H1 (cell line): ENCODE data around the gene SMC3. TPM values are rescaled to one million over a fixed set of nuclear protein-coding genes. Genes with fewer than 3 reads are reported as not detected.

Experiments used
- CTCF ChIA-PET: fragments of 300-600 bp; sonication (Branson Sonifier 250); formaldehyde crosslinking; loops from one replicate; lab custom pipeline; 2021; ENCODE audit not compliant: partially characterized antibody; lab: Charles Lee
- POLR2A ChIA-PET: fragments of 300-600 bp; sonication (Branson Sonifier 250); formaldehyde crosslinking; loops from one replicate; lab custom pipeline; 2021; ENCODE audit warnings: inconsistent platforms; ENCODE audit not compliant: partially characterized antibody; lab: Charles Lee
- DNase-seq, 2 experiments: peaks; one replicate each; pipeline versions ENCODE4 v3.0.0 to v3.0.0-alpha.2; 2010 to 2022; ENCODE audit warnings: low spot score in 2 of 2, low read depth in 1 of 2, mixed read lengths in 1 of 2
- FAIRE-seq: peaks from 2 replicates; lab custom pipeline; 2011; peaks lifted over from hg19 to GRCh38; lab: Jason Lieb, UNC
- H2AFZ ChIP-seq: 2 replicates; pipeline ENCODE4 v1.8.1; 2012; ENCODE audit warnings: low read length, inconsistent platforms
- H2AK5ac ChIP-seq: 2 replicates; pipeline ENCODE4 v1.6.1; 2013; ENCODE audit warnings: low read depth, low read length
- H2BK120ac ChIP-seq: replicated peaks from 2 replicates; pipeline ENCODE3; 2013; ENCODE audit warnings: low read depth, low read length, inconsistent platforms
- H2BK12ac ChIP-seq: 2 replicates; pipeline ENCODE4 v1.6.1; 2013; ENCODE audit warnings: low read depth, low read length
- H2BK15ac ChIP-seq: 2 replicates; pipeline ENCODE4 v1.6.1; 2013; ENCODE audit warnings: low read length
- H2BK20ac ChIP-seq: 2 replicates; pipeline ENCODE4 v1.6.1; 2013; ENCODE audit warnings: low read length
- H2BK5ac ChIP-seq: 2 replicates; pipeline ENCODE4 v1.6.1; 2013; ENCODE audit warnings: low read depth, low read length
- H3K14ac ChIP-seq: 2 replicates; pipeline ENCODE4 v1.6.1; 2013; ENCODE audit warnings: inconsistent platforms; ENCODE audit not compliant: insufficient read length
- H3K18ac ChIP-seq: 2 replicates; pipeline ENCODE4 v1.6.1; 2013; ENCODE audit warnings: low read length; ENCODE audit errors: extremely low read depth
- H3K23ac ChIP-seq: 2 replicates; pipeline ENCODE4 v1.6.1; 2013; ENCODE audit warnings: inconsistent platforms; ENCODE audit not compliant: insufficient read length
- H3K23me2 ChIP-seq: 2 replicates; pipeline ENCODE4 v1.6.1; 2013; ENCODE audit warnings: low read depth, low read length
- H3K27ac ChIP-seq: 2 replicates; pipeline ENCODE4 v1.6.1; 2011; ENCODE audit warnings: low read depth, low read length, inconsistent platforms
- H3K27me3 ChIP-seq, 4 experiments: replicated peaks in 1 of 4; 1 replicate in 1 of 4; 2 replicates in 3 of 4; pipeline versions ENCODE4 v1.6.1 to v1.8.1; 2011 to 2013; ENCODE audit warnings: low read length in 3 of 4, mild to moderate bottlenecking in 3 of 4, inconsistent platforms in 2 of 4, mixed read lengths in 2 of 4, moderate library complexity in 1 of 4; ENCODE audit not compliant: control insufficient read depth in 3 of 4, insufficient read depth in 3 of 4; ENCODE audit errors: extremely low read depth in 1 of 4
- H3K36me3 ChIP-seq, 4 experiments: 2 replicates each; pipeline versions ENCODE4 v1.6.1 to v1.8.1; 2011 to 2013; ENCODE audit warnings: mild to moderate bottlenecking in 4 of 4, low read length in 3 of 4, moderate library complexity in 2 of 4, control low read depth in 1 of 4, inconsistent platforms in 1 of 4; ENCODE audit not compliant: insufficient read depth in 4 of 4, control insufficient read depth in 2 of 4
- H3K4ac ChIP-seq: replicated peaks from 2 replicates; pipeline ENCODE3; 2013; ENCODE audit warnings: low read length, low read depth, mixed read lengths, inconsistent platforms; ENCODE audit not compliant: insufficient read length
- H3K4me1 ChIP-seq, 4 experiments: replicated peaks in 1 of 4; 1 replicate in 1 of 4; 2 replicates in 3 of 4; pipeline versions ENCODE4 v1.6.1 to v1.8.1; 2011 to 2013; ENCODE audit warnings: low read length in 3 of 4, inconsistent platforms in 2 of 4, mixed read lengths in 1 of 4; ENCODE audit not compliant: insufficient read depth in 4 of 4, control insufficient read depth in 3 of 4
- H3K4me2 ChIP-seq, 2 experiments: 2 replicates each; pipeline versions ENCODE4 v1.6.1 to v1.8.1; 2011 to 2013; ENCODE audit warnings: low read depth in 2 of 2, low read length in 2 of 2, control low read depth in 1 of 2, inconsistent platforms in 1 of 2, mild to moderate bottlenecking in 1 of 2; ENCODE audit not compliant: insufficient read depth in 1 of 2
- H3K4me3 ChIP-seq, 4 experiments: fragments of 200-600, 300-600 bp in 1 of 4; sonication (generic), shearing (Covaris generic), sonication (Bioruptor Twin) in 1 of 4; 2 replicates each; pipeline versions ENCODE4 v1.5.1 to v1.8.1; 2011 to 2016; ENCODE audit warnings: low read length in 4 of 4, low read depth in 3 of 4, control low read depth in 2 of 4, inconsistent platforms in 2 of 4, mild to moderate bottlenecking in 2 of 4, mixed read lengths in 1 of 4, moderate library complexity in 1 of 4; ENCODE audit not compliant: insufficient read depth in 2 of 4; ENCODE audit errors: extremely low read depth in 1 of 4
- H3K56ac ChIP-seq: replicated peaks from 2 replicates; pipeline ENCODE3; 2013; ENCODE audit warnings: low read depth, mild to moderate bottlenecking, mixed read lengths, low read length, inconsistent platforms; ENCODE audit not compliant: insufficient read length
- H3K79me1 ChIP-seq: 2 replicates; pipeline ENCODE4 v1.6.1; 2013; ENCODE audit warnings: low read depth, low read length, control low read depth
- H3K79me2 ChIP-seq, 2 experiments: 2 replicates each; pipeline versions ENCODE4 v1.6.1 to v1.8.1; 2012 to 2013; ENCODE audit warnings: low read length in 2 of 2, mild to moderate bottlenecking in 2 of 2, inconsistent platforms in 1 of 2; ENCODE audit not compliant: insufficient read depth in 2 of 2, control insufficient read depth in 1 of 2
- H3K9ac ChIP-seq, 4 experiments: replicated peaks in 1 of 4; 1 replicate in 1 of 4; 2 replicates in 3 of 4; pipeline versions ENCODE4 v1.6.1 to v1.8.1; 2011 to 2013; ENCODE audit warnings: low read depth in 3 of 4, low read length in 3 of 4, control low read depth in 2 of 4, mild to moderate bottlenecking in 2 of 4, moderate library complexity in 2 of 4, inconsistent platforms in 1 of 4; ENCODE audit errors: extremely low read depth in 1 of 4
- H3K9me3 ChIP-seq, 2 experiments: 2 replicates each; pipeline versions ENCODE4 v1.6.1 to v1.8.1; 2012 to 2013; ENCODE audit warnings: mild to moderate bottlenecking in 2 of 2, moderate library complexity in 2 of 2, control low read depth in 1 of 2, inconsistent platforms in 1 of 2, low read depth in 1 of 2, low read length in 1 of 2, mixed read lengths in 1 of 2; ENCODE audit not compliant: insufficient read depth in 2 of 2
- H4K20me1 ChIP-seq, 2 experiments: replicated peaks in 1 of 2; 2 replicates each; pipeline versions ENCODE3 to v1.8.1; 2011 to 2013; ENCODE audit warnings: inconsistent platforms in 2 of 2, low read length in 2 of 2, mild to moderate bottlenecking in 1 of 2; ENCODE audit not compliant: insufficient read depth in 2 of 2, control insufficient read depth in 1 of 2
- H4K5ac ChIP-seq: 2 replicates; pipeline ENCODE4 v1.6.1; 2013; ENCODE audit warnings: low read length, low read depth, mixed read lengths, inconsistent platforms; ENCODE audit not compliant: insufficient read length
- H4K8ac ChIP-seq: 2 replicates; pipeline ENCODE4 v1.8.0; 2013; ENCODE audit warnings: mild to moderate bottlenecking, moderate library complexity, low read length, inconsistent platforms; ENCODE audit not compliant: insufficient read depth; ENCODE audit errors: extremely low read depth
- H4K91ac ChIP-seq: replicated peaks from 2 replicates; pipeline ENCODE3; 2013; ENCODE audit warnings: low read length, mixed read lengths, inconsistent platforms; ENCODE audit not compliant: insufficient read length
- NRF1 ChIP-seq: IDR thresholded peaks from 2 replicates; pipeline ENCODE4 v1.6.1; 2011; ENCODE audit warnings: mild to moderate bottlenecking, low read depth, low read length, improper control_type of control experiment
- SP1 ChIP-seq: IDR thresholded peaks from 2 replicates; pipeline ENCODE4 v1.6.1; 2011; ENCODE audit warnings: low read depth, low read length
- TBP ChIP-seq: IDR thresholded peaks from 2 replicates; pipeline ENCODE4 v1.6.1; 2011; ENCODE audit warnings: low read depth, low read length, improper control_type of control experiment
- WGBS, 2 experiments: shearing (Covaris generic) in 1 of 2; methylation state at CpG; one replicate each; pipeline versions ENCODE4 v1.1.6 to v1.1.7; 2013 to 2015; ENCODE audit warnings: low lambda C conversion rate in 2 of 2, mixed read lengths in 2 of 2, inconsistent platforms in 1 of 2, low coverage in 1 of 2, missing lambda C conversion rate in 1 of 2; ENCODE audit not compliant: insufficient replicate concordance in 2 of 2, insufficient coverage in 1 of 2, insufficient read length in 1 of 2; ENCODE audit errors: extremely low coverage in 1 of 2, missing lambda C conversion rate in 1 of 2; 5-methylcytosine and 5-hydroxymethylcytosine counted together
- polyA plus RNA-seq, 7 experiments: library from polyadenylated mRNA; depleted of rRNA in 3 of 7; stranded (reverse) in 5 of 7; unstranded in 2 of 7; fragments of >200 nt in 5 of 7; fragments of 200-250 nt in 2 of 7; gene quantifications; 1 replicate in 5 of 7; 2 replicates in 1 of 7; 4 replicates in 1 of 7; pipeline versions ENCODE4 v1.2.1 to v1.2.3, GENCODE V29; 2011 to 2013; ENCODE audit warnings: missing spikeins in 2 of 7, mixed read lengths in 2 of 7
- total RNA-seq: library from RNA; stranded (reverse); fragmentation: NEBNext Ultra II Directional; extraction: Animal tissue kit (Norgen Biotek cat#: 25700); gene quantifications from 2 replicates; pipeline ENCODE4 v1.2.1, GENCODE V29; 2021

SMC3 gene
- total and polyA plus RNA-seq, 2 of the 8 experiments (the other 6 are each of a cell fraction or from before 2014, with no cell fraction given) = 12.7 to 93.4 TPM

DNA sequence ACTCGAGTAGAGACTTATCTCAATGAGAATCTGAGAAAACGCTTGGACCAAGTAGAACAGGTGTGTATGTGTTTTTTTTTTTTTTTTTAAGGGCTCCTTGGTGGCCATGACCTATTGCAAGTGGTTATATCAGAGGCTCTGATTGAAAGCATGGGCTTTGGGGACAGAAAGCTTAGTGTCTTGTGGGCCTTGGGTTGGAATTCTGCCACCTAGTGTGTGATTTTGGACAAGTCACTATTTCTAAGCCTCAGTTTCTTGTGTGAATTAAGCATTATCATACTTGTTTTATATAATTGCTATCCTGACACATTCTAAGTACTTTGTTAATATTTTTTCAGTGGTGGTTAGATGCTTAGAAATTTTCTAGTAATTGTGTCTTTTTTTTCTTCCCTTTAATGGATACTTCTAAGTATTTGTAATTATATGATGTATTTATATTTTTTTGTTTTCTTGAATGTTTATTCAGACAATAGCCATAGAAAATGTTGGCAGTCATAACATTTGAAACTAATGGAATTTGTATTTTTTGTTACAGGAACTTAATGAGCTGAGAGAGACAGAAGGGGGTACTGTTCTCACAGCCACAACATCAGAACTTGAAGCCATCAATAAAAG is 33.1 kb downstream of the SMC3 start:
- CTCF ChIA-PET = interaction anchor here (0.6 to 8.1 kb wide), 21 partner anchors 8 to 793 kb away, joined by 3 to 50 read pairs (median 4); no protein-coding TSS in a partner anchor
- peak; percentile 66 for FAIRE-seq
- no peak overlapping the region for H3K14ac ChIP-seq
- TF ChIP-seq TBP = no peak
- no peak for TF ChIP-seq NRF1
- TF ChIP-seq SP1 = no peak

More for the DNA sequence above, 33.1 kb downstream of the SMC3 start:
- Histone ChIP-seq H3K4me3 (no peak overlapping the region), H4K91ac (no peak overlapping the region), H2BK12ac (no peak overlapping the region), H3K4me1 (no peaks in the 10 kb centered on the region), H3K56ac (no peak overlapping the region), H3K4ac (no peak overlapping the region), H2AK5ac (no peak overlapping the region), H3K9me3 (no peaks in the 10 kb centered on the region), H2AFZ (no peak overlapping the region), H4K20me1 (peaks cover 0 to 2% of the 10 kb centered on the region in 2 experiments), H2BK20ac (no peak overlapping the region), H3K79me2 (no peaks in the 10 kb centered on the region), H2BK120ac (no peak overlapping the region), H4K5ac (no peak overlapping the region), H3K27me3 (no peaks in the 10 kb centered on the region), H2BK5ac (no peak overlapping the region), H3K36me3 (peaks cover 14 to 88% (median 50%) of the 10 kb centered on the region in 4 experiments), H3K4me2 (no peak overlapping the region), H2BK15ac (no peak overlapping the region), H3K18ac (no peak overlapping the region), H4K8ac (no peak overlapping the region), H3K9ac (no peak overlapping the region), H3K23me2 (no peaks in the 10 kb centered on the region), H3K23ac (no peak overlapping the region), H3K27ac (no peak overlapping the region), H3K79me1 (no peaks in the 10 kb centered on the region)
- peak in 1 of 2 experiments; percentile 27 for DNase-seq
- WGBS, 2 experiments = 80% methylated on average over 2 of the region's 2 CpGs; no CpG with 5 or more reads in 1 of the 2 experiments
- POLR2A ChIA-PET = interaction anchor here (0.6 to 2.6 kb wide), 7 partner anchors 9 to 130 kb away, joined by 3 to 16 read pairs (median 3); partner anchors contain the start of gene SMC3
